Measurements from ENCODE around the gene TRAF2.

DNA sequence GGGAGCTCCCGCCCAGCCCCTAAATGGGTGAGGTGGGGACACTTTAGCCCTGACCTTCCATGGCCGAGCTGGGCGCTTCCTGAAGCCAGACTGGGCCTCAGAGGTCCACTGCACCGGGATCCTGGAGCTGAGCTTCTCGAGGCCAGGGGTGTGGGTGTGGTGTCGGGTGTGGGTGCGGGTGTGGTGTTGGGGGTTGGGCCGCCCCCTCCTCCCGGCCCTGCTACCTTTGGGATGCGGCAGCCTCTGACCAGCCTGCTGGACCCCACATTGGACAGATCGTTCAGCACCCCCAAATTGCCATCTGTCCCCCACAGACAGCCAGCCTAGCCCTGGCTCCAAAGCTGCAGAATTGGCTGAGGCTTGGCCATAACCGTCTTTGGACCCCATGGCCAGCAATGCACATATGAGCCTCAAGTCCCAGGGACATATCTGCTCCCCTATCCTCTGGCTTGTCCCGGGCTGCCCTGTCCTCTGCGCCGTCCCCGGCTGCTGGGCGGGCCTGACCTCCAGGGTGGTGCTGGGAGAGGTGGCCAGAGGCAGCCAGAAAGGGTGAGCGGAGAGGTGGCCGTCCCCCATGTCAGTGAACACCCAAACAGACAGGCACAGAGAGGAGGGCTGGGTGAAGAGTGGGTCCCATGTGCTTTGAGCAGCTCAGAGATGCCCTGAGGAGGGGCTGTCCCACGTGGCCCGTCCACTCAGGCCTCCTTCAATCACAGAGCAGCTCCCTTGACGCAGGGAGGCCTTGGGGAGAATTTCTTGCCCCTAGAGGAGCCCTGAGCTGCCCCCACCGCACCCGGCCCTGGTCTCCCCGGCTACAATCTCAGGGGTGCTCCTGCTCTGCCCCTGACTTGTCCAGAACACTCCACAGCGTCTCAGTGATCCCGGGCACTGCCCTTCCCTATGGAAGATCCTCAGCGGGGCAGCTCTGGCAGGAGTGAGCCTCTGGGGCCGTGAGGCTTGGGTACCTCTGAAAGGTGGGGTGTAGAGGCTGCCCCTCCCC, 87.6 kb downstream of the TRAF2 start:
- TF ChIP-seq, protein P1, sequence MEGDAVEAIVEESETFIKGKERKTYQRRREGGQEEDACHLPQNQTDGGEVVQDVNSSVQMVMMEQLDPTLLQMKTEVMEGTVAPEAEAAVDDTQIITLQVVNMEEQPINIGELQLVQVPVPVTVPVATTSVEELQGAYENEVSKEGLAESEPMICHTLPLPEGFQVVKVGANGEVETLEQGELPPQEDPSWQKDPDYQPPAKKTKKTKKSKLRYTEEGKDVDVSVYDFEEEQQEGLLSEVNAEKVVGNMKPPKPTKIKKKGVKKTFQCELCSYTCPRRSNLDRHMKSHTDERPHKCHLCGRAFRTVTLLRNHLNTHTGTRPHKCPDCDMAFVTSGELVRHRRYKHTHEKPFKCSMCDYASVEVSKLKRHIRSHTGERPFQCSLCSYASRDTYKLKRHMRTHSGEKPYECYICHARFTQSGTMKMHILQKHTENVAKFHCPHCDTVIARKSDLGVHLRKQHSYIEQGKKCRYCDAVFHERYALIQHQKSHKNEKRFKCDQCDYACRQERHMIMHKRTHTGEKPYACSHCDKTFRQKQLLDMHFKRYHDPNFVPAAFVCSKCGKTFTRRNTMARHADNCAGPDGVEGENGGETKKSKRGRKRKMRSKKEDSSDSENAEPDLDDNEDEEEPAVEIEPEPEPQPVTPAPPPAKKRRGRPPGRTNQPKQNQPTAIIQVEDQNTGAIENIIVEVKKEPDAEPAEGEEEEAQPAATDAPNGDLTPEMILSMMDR (conservative IDR thresholded peaks at IDR 0.05; ENCODE audit: low read depth, low read length) = no peak
- TF ChIP-seq EZH2 (IDR thresholded peaks at IDR 0.05; ENCODE audit: low read length, unreplicated experiment) = no peak
- TF ChIP-seq EZH2phosphoT487 (IDR thresholded peaks at IDR 0.05; ENCODE audit: borderline replicate concordance, low read length) = no peak

All from PC-3 (cell line).